Stimulated activated effector memory CD8-positive, alpha-beta T cell treated with anti-CD3 and anti-CD28 coated beads, Interleukin-12 subunit alpha, Interleukin-12 subunit beta, amount 100 ng/mL, for 72 hours (primary cell): ENCODE measurements around the gene SHCBP1L.

Experiments used
- ATAC-seq: fragments of 150-1000 bp; cut with Tn5 transposase; 2 replicates; pipeline ENCODE4 v1.10.0; 2021
- DNase-seq, 2 donors: peaks; one replicate each; pipeline ENCODE4 v3.0.0; 2021 to 2022; ENCODE audit warnings: low spot score in 2 of 2
- H3K27ac Mint-ChIP-seq: one replicate; pipeline ENCODE4 v1.8.0; 2022; ENCODE audit warnings: mild to moderate bottlenecking, mixed read lengths
- H3K36me3 Mint-ChIP-seq: one replicate; pipeline ENCODE4 v1.8.0; 2022; ENCODE audit warnings: mild to moderate bottlenecking, mixed read lengths
- H3K4me1 Mint-ChIP-seq: one replicate; pipeline ENCODE4 v1.8.0; 2022; ENCODE audit warnings: mixed read lengths
- H3K4me3 Mint-ChIP-seq: one replicate; pipeline ENCODE4 v1.8.0; 2022; ENCODE audit warnings: mild to moderate bottlenecking, mixed read lengths
- H3K9me3 Mint-ChIP-seq: one replicate; pipeline ENCODE4 v1.8.0; 2022; ENCODE audit warnings: mixed read lengths

SHCBP1L gene

DNA sequence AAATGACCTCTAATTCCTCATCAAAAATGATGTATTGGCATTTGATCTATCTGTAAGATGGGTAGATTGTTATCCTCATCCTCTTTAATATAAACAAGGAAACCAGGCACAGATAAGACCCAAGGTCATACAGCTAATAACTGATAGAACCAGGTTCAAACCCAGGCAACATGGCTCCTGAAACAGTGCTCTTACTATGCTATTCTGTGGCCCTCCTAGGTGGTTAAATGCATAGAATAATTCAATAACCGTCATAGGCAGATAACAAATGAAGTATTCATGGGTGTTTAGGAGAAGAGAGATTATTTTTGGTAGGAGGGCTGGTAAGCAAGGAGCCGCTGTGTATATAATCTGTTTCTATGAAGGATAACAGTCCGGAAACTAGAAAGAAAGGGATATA, 67.4 kb downstream of the SHCBP1L start:
- no peaks in the 10 kb centered on the region for H3K9me3 Mint-ChIP-seq
- ATAC-seq (no peak), DNase-seq (no peak)
- H3K4me1 Mint-ChIP-seq = peaks cover 33% of the 10 kb centered on the region
- H3K4me3 Mint-ChIP-seq = no peak overlapping the region
- peaks cover 97% of the 10 kb centered on the region for H3K36me3 Mint-ChIP-seq
- H3K27ac Mint-ChIP-seq = peak overlapping the region; percentile 2

DNA sequence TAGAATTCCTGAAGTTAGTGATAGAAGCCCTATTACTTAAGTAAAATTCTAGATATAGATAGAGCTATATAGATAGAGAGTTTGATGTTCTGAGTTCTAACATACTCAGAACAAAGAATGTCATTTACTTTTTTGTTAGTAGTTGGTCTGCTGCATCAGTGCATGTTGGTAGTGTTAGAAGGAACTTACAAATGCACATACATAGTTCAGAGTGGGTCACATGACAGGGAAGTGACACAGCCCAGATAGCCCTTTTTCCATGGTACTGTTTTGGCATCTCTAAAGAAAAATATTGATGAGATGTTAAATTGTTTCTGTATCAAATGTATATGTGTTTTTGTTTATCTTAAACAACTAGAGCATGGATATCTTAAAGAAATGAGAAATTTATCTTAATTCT, 68.1 kb downstream of the SHCBP1L start:
- DNase-seq (no peak), ATAC-seq (no peak)
- no peak overlapping the region for H3K4me3 Mint-ChIP-seq
- H3K27ac Mint-ChIP-seq = peak overlapping the region; percentile 36
- peaks cover 28% of the 10 kb centered on the region for H3K4me1 Mint-ChIP-seq
- peaks cover 97% of the 10 kb centered on the region for H3K36me3 Mint-ChIP-seq
- H3K9me3 Mint-ChIP-seq = no peaks in the 10 kb centered on the region

DNA sequence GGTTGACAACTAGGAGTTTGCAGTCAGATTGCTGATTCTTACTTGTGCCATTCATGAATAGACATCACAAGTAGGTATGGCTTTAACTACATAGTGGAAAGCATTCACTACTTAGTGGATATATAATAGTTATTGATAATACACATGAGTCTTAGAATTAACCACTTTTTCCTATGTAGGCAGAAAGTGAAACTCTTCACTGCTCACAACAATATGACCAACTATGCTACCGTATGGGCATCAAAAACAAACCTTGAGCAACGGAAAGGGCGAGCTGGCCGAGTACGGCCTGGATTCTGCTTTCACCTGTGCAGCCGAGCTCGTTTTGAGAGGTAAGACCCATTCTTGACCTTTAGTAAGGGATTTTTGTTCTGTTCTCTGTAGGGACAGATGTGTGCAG, 75.1 kb downstream of the SHCBP1L start:
- DNase-seq (no peak), ATAC-seq (peak; percentile 56)
- Mint-ChIP-seq H3K4me3 (no peak overlapping the region), H3K36me3 (peaks cover 100% of the 10 kb centered on the region), H3K27ac (no peak overlapping the region), H3K9me3 (no peaks in the 10 kb centered on the region), H3K4me1 (peaks cover 5% of the 10 kb centered on the region)

- peaks cover 5% of the 10 kb centered on the region for H3K4me1 Mint-ChIP-seq
- DNase-seq (no peak), ATAC-seq (no peak)
- peaks cover 100% of the 10 kb centered on the region for H3K36me3 Mint-ChIP-seq
- no peak overlapping the region for H3K27ac Mint-ChIP-seq
- no peak overlapping the region for H3K4me3 Mint-ChIP-seq
- no peaks in the 10 kb centered on the region for H3K9me3 Mint-ChIP-seq
These were observed 75.6 kb downstream of the SHCBP1L start for GRCh38 chr1:182877331-182877730.

GRCh38 chr1:182875889-182876288, 77.1 kb downstream of the SHCBP1L start:
- H3K27ac Mint-ChIP-seq = peak overlapping the region; percentile 47
- peaks cover 5% of the 10 kb centered on the region for H3K4me1 Mint-ChIP-seq
- H3K36me3 Mint-ChIP-seq = peaks cover 100% of the 10 kb centered on the region
- ATAC-seq (no peak), DNase-seq (no peak)
- no peaks in the 10 kb centered on the region for H3K9me3 Mint-ChIP-seq
- no peak overlapping the region for H3K4me3 Mint-ChIP-seq

DNA sequence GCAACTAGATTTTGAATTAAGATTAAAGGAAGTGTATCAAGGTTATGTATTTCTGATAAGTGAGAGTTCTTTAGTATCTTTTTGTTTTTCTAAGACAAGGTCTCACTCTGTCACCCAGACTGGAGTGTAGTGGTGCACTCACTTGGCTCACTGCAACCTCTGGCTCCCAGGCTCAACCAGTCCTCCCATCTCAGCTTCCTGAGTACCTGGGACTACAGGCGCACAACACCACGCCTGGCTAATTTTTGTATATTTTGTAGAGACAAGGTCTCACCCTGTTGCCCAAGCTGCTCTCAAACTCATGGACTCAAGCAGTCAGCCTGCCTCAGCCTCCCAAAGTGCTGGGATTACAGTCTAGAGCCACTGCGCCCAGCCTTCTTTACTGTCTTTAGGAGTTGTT, 80.1 kb downstream of the SHCBP1L start:
- Mint-ChIP-seq H3K4me3 (no peak overlapping the region), H3K36me3 (peaks cover 100% of the 10 kb centered on the region), H3K27ac (peak overlapping the region; percentile 58), H3K9me3 (no peaks in the 10 kb centered on the region), H3K4me1 (peaks cover 5% of the 10 kb centered on the region)
- ATAC-seq (no peak), DNase-seq (no peak)

- H3K36me3 Mint-ChIP-seq = peaks cover 100% of the 10 kb centered on the region
- no peaks in the 10 kb centered on the region for H3K9me3 Mint-ChIP-seq
- peak overlapping the region; percentile 6 for H3K27ac Mint-ChIP-seq
- H3K4me1 Mint-ChIP-seq = peaks cover 5% of the 10 kb centered on the region
- ATAC-seq = no peak
- no peak for DNase-seq
- H3K4me3 Mint-ChIP-seq = no peak overlapping the region
These were observed 83.7 kb downstream of the SHCBP1L start for GRCh38 chr1:182869241-182869666.

- Mint-ChIP-seq H3K36me3 (peaks cover 100% of the 10 kb centered on the region), H3K4me1 (no peaks in the 10 kb centered on the region), H3K9me3 (no peaks in the 10 kb centered on the region), H3K27ac (no peak overlapping the region), H3K4me3 (no peak overlapping the region)
- ATAC-seq (no peak), DNase-seq (no peak)
These were observed 85.1 kb downstream of the SHCBP1L start for GRCh38 chr1:182867861-182868260.

DNA sequence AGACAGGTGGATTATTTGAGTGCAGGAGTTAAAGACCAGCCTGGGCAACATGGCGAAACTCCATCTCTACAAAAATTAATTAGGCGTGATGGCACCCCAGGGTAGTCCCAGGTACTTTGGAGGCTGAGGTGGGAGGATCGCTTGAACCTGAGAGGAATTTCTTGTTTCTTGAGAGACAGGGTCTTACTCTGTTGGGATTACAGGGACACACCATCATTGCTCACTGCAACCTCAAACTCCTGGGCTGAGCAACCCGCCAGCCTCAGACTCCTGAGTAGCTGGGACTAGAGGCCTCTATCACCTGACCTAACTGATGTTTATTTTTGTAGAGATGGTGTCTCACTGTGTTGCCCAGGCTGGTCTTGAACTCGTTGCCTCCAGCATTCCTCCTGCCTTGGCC, 89.0 kb downstream of the SHCBP1L start:
- H3K4me1 Mint-ChIP-seq = peaks cover 14% of the 10 kb centered on the region
- no peak overlapping the region for H3K4me3 Mint-ChIP-seq
- no peak for DNase-seq
- no peak overlapping the region for H3K27ac Mint-ChIP-seq
- no peak for ATAC-seq
- H3K36me3 Mint-ChIP-seq = peaks cover 100% of the 10 kb centered on the region
- no peaks in the 10 kb centered on the region for H3K9me3 Mint-ChIP-seq

DNA sequence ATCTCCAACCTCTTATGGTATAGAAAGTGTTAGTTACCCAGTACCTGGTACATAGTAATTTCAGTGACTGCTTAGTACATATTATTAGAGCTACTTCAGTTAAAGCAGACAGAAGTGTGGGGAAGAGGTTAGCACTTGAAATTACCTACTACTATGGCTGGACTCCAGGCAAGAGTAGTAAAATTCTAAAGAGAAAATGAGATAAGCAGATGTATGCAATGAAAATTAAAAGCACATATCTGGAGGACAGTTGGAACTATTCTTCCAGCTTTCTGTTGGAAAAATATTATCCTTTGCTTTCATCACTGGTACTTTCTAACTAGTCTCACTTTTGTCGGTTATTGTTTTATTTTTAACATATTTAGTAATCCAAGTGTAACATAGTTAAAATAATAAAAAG, 90.1 kb downstream of the SHCBP1L start:
- Mint-ChIP-seq H3K4me1 (peaks cover 14% of the 10 kb centered on the region), H3K4me3 (no peak overlapping the region), H3K36me3 (peaks cover 100% of the 10 kb centered on the region), H3K27ac (no peak overlapping the region), H3K9me3 (no peaks in the 10 kb centered on the region)
- ATAC-seq (no peak), DNase-seq (no peak)

DNA sequence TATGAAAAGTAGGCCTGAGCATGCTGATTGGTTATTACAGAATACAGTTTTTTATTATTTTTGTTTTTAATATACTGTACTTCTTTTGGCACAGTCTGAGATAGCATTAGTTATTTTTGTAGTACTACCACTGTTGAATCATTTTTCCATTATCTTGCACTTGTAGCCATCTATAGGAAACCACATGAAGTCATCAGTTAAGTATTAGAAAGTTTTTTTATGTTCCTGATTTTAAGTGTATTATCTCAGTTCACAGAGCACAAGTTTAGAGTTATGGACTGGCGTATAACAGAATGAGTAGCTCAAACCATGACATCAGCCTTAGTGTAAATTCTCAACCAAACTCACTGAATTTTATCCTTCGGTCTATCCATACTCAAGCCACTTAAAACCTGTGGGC, 91.0 kb downstream of the SHCBP1L start:
- Mint-ChIP-seq H3K27ac (peak overlapping the region; percentile 63), H3K4me3 (no peak overlapping the region), H3K36me3 (peaks cover 100% of the 10 kb centered on the region), H3K4me1 (peaks cover 14% of the 10 kb centered on the region), H3K9me3 (no peaks in the 10 kb centered on the region)
- peak; percentile 95 for ATAC-seq
- no peak for DNase-seq

DNA sequence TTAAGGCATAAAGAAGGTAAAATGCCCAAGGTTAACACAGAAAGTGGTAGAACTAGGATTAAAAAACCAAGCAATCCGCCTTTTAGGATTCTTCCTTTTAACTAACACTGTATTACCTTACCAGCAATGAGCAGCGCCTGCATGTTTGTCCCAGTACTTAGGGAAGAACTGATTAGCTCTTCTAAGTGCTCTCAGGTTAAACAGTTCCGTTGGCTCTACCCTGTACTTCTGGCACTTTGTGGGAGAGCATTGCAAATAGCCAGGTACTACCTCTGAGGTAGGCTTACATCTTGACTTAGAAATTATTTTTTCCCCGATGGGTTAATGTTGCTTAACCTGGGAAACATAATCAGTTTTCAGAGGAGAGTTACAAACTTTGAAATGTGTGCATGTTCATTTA, 92.3 kb downstream of the SHCBP1L start:
- Mint-ChIP-seq H3K4me3 (no peak overlapping the region), H3K36me3 (peaks cover 100% of the 10 kb centered on the region), H3K27ac (no peak overlapping the region), H3K9me3 (no peaks in the 10 kb centered on the region), H3K4me1 (peaks cover 14% of the 10 kb centered on the region)
- DNase-seq (no peak), ATAC-seq (no peak)

DNA sequence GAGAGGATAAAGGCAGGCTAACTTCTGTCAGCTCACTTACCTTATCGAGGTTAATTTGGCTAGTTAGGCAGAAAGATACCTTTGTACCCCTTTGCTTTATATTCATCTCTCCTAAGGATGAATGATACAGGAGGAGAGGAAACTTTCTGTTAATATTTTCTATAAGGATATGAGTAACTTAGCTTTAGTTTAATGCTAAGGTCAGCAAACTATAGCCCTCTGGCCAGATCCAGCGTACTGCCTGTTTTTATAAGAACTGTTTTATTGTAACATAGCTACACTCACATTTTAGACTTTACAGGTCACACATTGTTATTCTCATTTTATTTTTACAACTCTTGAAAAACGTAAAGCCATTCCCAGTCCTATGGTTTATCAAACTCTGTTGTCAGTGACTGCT, 95.8 kb downstream of the SHCBP1L start:
- ATAC-seq (no peak), DNase-seq (no peak)
- H3K4me1 Mint-ChIP-seq = peaks cover 7% of the 10 kb centered on the region
- no peak overlapping the region for H3K4me3 Mint-ChIP-seq
- no peaks in the 10 kb centered on the region for H3K9me3 Mint-ChIP-seq
- peaks cover 100% of the 10 kb centered on the region for H3K36me3 Mint-ChIP-seq
- H3K27ac Mint-ChIP-seq = no peak overlapping the region

DNA sequence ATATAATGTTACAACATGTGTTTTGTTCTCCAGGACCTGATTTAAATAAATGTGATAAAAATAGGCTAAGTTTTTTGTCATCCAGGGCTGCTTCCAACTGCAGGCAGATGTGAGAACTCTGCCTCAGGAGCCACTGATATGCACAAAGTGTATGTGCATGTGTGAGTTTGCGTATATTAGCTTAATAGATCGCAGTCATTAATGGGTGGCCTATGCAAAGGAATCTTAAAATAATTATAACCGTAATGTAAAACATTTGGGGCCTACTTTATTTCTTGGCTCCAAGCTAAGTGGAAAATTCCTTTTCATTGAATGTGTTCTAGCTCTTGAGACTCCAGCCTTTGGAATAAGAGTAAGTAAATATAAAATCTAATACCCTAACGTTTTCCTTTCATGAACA, 97.1 kb downstream of the SHCBP1L start:
- DNase-seq (no peak), ATAC-seq (no peak)
- Mint-ChIP-seq H3K9me3 (no peaks in the 10 kb centered on the region), H3K27ac (no peak overlapping the region), H3K4me3 (no peak overlapping the region), H3K4me1 (no peaks in the 10 kb centered on the region), H3K36me3 (peaks cover 100% of the 10 kb centered on the region)

GRCh38 chr1:182851825-182852224, 101.1 kb downstream of the SHCBP1L start:
- Mint-ChIP-seq H3K27ac (no peak overlapping the region), H3K36me3 (peaks cover 100% of the 10 kb centered on the region), H3K4me1 (peaks cover 32% of the 10 kb centered on the region), H3K4me3 (no peak overlapping the region), H3K9me3 (no peaks in the 10 kb centered on the region)
- ATAC-seq = peak; percentile 48
- no peak for DNase-seq

- Mint-ChIP-seq H3K36me3 (peaks cover 100% of the 10 kb centered on the region), H3K4me1 (peaks cover 47% of the 10 kb centered on the region), H3K27ac (peak overlapping the region; percentile 56), H3K4me3 (no peak overlapping the region), H3K9me3 (no peaks in the 10 kb centered on the region)
- ATAC-seq = no peak
- DNase-seq = no peak
These were observed 102.6 kb downstream of the SHCBP1L start for GRCh38 chr1:182850319-182850718.
